Psoas muscle (tissue), 8 donors: ENCODE data around the gene MAP6. TPM values are rescaled to one million over a fixed set of nuclear protein-coding genes. Genes with fewer than 3 reads are reported as not detected.
A peak's percentile ranks its signal among the peaks of the same experiment; 100 is the strongest.

Experiments
- ATAC-seq, 4 donors: fragments of 200-7000 bp; cut with Tn5 transposase; one replicate each; pipeline ENCODE4 v1.9.1; 2020; ENCODE audit warnings: moderate library complexity in 3 of 4, mild to moderate bottlenecking in 2 of 4
- DNase-seq, 2 donors: peaks; one replicate each; pipeline ENCODE4 v3.0.0-alpha.2; 2020
- H3K27ac ChIP-seq: fragments of 200-600 bp; one replicate; pipeline ENCODE4 v1.8.0; 2022
- H3K27me3 ChIP-seq, 3 donors: fragments of 200-600 bp in 1 of 3; one replicate each; pipeline versions ENCODE4 v1.6.1 to v1.8.0; 2013 to 2022; ENCODE audit warnings: low read length in 2 of 3, mild to moderate bottlenecking in 2 of 3, moderate library complexity in 1 of 3; ENCODE audit not compliant: insufficient read depth in 3 of 3
- H3K36me3 ChIP-seq, 2 donors: fragments of 200-600 bp in 1 of 2; one replicate each; pipeline versions ENCODE4 v1.6.1 to v1.8.0; 2013 to 2022; ENCODE audit warnings: low read depth in 1 of 2, mild to moderate bottlenecking in 1 of 2, moderate library complexity in 1 of 2; ENCODE audit not compliant: insufficient read depth in 1 of 2
- H3K4me1 ChIP-seq: fragments of 200-600 bp; one replicate; pipeline ENCODE4 v1.8.0; 2022
- H3K4me3 ChIP-seq: fragments of 200-600 bp; one replicate; pipeline ENCODE4 v1.8.0; 2022; ENCODE audit warnings: mild to moderate bottlenecking
- H3K9me3 ChIP-seq: fragments of 200-600 bp; one replicate; pipeline ENCODE4 v1.8.0; 2022
- WGBS, 3 donors: extraction: QIAGEN DNeasy Blood & Tissue Kit; methylation state at CpG; one replicate each; pipeline versions ENCODE4 v1.1.6 to v1.1.7; 2013; 5-methylcytosine and 5-hydroxymethylcytosine counted together
- intact Hi-C, 2 donors: fragments of 100-400 bp; cut with DNase I; formaldehyde crosslinking; loops; one replicate each; pipeline versions ENCODE4 v1.11.0 to v1.14.2; 2022
- polyA plus RNA-seq, 3 donors: library from polyadenylated mRNA; stranded (reverse); fragments of 200-250 nt; gene quantifications; one replicate each; pipeline ENCODE4 v1.2.3, GENCODE V29; 2013
- total RNA-seq, 4 donors: library from RNA; stranded (reverse); fragmentation: NEBNext Ultra II Directional in 2 of 4; extraction: Animal tissue kit (Norgen Biotek cat#: 25700) in 2 of 4; gene quantifications; one replicate each; pipeline versions ENCODE4 v1.2.1 to v1.2.4, GENCODE V29; 2021 to 2023
- TF ChIP-seq, protein P1 (sequence below): fragments of 200-600 bp; IDR thresholded peaks from one replicate; pipeline ENCODE4 v1.8.0; 2022; ENCODE audit warnings: antibody characterized with exemption
- donor health status: healthy with polysubstance abuse.
- donor health status: DM: no; HTN: no; CAD: no; lungs with moderate emphysema.
- donor health status: Bipolar disorder and iron deficiency.
- donor health status: healthy.
- donor health status: DM: yes; HTN: yes; CAD: no.
- donor health status: DM: no; HTN: no; CAD: no.
- donor health status: DM: no; HTN: no; CAD: no.
- donor health status: DM: yes; HTN: yes; CAD: no.

The MAP6 gene
- total and polyA plus RNA-seq, 7 donors = 0.14 to 0.56 (median 0.26) TPM

DNA sequence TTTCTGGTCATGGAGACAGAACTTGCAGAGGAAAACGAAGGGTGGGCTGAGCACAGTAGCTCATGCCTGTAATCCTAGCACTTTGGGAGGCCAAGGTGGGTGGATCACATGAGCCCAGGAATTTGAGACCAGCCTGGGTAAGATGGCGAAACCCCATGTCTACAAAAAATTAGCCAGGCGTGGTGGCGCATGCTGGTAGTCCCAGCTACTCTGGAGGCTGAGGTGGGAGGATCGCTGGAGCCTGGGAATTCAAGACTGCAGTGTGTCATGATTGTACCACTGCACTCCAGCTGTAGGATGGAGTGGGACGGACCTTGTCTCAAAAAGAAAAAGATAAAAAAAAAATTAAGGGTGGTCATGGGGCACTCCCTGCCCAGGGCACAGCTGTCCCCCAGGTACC is 100.9 kb downstream of the MAP6 start:
- intact Hi-C loops = loop anchor here in 1 of 2 donors (10.0 kb wide), 1 partner anchor 137 kb away; no protein-coding TSS in a partner anchor

DNA sequence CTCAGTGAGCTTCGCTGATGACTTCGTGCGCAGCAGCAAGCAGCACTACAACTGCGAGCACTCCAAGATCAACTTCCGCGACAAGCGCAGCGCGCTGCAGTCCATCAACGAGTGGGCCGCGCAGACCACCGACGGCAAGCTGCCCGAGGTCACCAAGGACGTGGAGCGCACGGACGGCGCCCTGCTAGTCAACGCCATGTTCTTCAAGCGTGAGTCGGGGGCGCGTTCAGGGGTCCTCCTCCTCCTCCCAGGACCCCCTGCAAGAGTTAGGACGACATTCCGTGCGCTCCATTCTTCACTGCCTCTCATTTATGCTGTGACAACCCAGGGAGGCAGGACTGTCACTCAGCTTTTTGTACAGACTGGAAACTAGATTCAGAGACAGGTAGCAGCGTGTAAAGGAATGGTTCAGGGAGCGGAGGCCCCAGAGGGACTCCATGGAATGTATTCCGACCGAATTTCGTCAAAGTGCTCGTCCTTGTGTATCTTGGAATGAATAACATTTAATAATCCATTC is 102.0 kb downstream of the MAP6 start:
- ATAC-seq (no peak), DNase-seq (no peak)
- Histone ChIP-seq H3K4me3 (no peak overlapping the region), H3K27ac (no peak overlapping the region), H3K27me3 (no peaks in the 10 kb centered on the region), H3K36me3 (peaks cover 13 to 59% of the 10 kb centered on the region in 2 donors), H3K4me1 (peaks cover 27% of the 10 kb centered on the region), H3K9me3 (no peaks in the 10 kb centered on the region)
- intact Hi-C loops = loop anchor here in 1 of 2 donors (10.0 kb wide), 1 partner anchor 138 kb away; no protein-coding TSS in a partner anchor
- TF ChIP-seq, protein P1, sequence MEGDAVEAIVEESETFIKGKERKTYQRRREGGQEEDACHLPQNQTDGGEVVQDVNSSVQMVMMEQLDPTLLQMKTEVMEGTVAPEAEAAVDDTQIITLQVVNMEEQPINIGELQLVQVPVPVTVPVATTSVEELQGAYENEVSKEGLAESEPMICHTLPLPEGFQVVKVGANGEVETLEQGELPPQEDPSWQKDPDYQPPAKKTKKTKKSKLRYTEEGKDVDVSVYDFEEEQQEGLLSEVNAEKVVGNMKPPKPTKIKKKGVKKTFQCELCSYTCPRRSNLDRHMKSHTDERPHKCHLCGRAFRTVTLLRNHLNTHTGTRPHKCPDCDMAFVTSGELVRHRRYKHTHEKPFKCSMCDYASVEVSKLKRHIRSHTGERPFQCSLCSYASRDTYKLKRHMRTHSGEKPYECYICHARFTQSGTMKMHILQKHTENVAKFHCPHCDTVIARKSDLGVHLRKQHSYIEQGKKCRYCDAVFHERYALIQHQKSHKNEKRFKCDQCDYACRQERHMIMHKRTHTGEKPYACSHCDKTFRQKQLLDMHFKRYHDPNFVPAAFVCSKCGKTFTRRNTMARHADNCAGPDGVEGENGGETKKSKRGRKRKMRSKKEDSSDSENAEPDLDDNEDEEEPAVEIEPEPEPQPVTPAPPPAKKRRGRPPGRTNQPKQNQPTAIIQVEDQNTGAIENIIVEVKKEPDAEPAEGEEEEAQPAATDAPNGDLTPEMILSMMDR = no peak
- 89 to 90% (median 90%) methylated on average over 33 to 34 of the region's 34 CpGs for WGBS, 3 donors

More for the DNA sequence above, 100.9 kb downstream of the MAP6 start:
- no peak for ATAC-seq
- H3K27ac ChIP-seq = no peak overlapping the region
- no peak overlapping the region for H3K4me3 ChIP-seq
- peaks cover 37% of the 10 kb centered on the region for H3K4me1 ChIP-seq
- WGBS, 3 donors = 89 to 92% (median 90%) methylated on average over 6 of the region's 6 CpGs
- no peak for DNase-seq
- TF ChIP-seq, protein P1 = no peak
- H3K36me3 ChIP-seq = peaks cover 16 to 70% of the 10 kb centered on the region in 2 donors
- H3K27me3 ChIP-seq = no peaks in the 10 kb centered on the region
- H3K9me3 ChIP-seq = no peaks in the 10 kb centered on the region

DNA sequence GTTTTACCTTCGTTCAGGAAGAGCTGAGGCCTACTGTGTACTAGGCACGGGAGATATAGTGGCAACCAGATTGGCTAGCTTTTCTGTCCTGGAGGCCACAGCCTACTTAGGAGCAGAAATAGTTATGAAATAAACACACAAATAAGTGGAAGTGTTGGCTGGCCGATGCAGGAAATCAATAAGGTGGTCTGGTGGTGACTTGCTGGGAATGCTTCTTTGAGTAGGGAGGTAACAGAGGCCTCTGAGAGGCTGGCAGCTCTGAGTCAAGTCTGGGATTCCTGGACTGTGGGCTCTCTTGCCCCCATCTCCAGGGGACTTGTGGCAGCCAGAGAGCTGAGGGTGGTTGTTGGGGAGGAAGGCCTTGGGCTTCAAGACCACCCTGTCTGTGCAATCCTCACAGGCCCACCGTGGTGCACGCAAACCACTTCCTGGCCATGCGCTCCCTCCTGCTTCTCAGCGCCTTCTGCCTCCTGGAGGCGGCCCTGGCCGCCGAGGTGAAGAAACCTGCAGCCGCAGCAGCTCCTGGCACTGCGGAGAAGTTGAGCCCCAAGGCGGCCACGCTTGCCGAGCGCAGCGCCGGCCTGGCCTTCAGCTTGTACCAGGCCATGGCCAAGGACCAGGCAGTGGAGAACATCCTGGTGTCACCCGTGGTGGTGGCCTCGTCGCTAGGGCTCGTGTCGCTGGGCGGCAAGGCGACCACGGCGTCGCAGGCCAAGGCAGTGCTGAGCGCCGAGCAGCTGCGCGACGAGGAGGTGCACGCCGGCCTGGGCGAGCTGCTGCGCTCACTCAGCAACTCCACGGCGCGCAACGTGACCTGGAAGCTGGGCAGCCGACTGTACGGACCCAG is 102.7 kb downstream of the MAP6 start:
- H3K9me3 ChIP-seq = no peaks in the 10 kb centered on the region
- H3K36me3 ChIP-seq = peaks cover 6 to 52% of the 10 kb centered on the region in 2 donors
- no peaks in the 10 kb centered on the region for H3K27me3 ChIP-seq
- DNase-seq (no peak), ATAC-seq (no peak)
- H3K4me3 ChIP-seq = peak overlapping the region; percentile 99
- H3K27ac ChIP-seq = peak overlapping the region; percentile 100
- TF ChIP-seq, protein P1 = no peak
- intact Hi-C loops = loop anchor here in 1 of 2 donors (10.0 kb wide), 1 partner anchor 139 kb away; no protein-coding TSS in a partner anchor
- peaks cover 27% of the 10 kb centered on the region for H3K4me1 ChIP-seq
- 77 to 83% (median 77%) methylated on average over 40 to 43 of the region's 43 CpGs for WGBS, 3 donors

DNA sequence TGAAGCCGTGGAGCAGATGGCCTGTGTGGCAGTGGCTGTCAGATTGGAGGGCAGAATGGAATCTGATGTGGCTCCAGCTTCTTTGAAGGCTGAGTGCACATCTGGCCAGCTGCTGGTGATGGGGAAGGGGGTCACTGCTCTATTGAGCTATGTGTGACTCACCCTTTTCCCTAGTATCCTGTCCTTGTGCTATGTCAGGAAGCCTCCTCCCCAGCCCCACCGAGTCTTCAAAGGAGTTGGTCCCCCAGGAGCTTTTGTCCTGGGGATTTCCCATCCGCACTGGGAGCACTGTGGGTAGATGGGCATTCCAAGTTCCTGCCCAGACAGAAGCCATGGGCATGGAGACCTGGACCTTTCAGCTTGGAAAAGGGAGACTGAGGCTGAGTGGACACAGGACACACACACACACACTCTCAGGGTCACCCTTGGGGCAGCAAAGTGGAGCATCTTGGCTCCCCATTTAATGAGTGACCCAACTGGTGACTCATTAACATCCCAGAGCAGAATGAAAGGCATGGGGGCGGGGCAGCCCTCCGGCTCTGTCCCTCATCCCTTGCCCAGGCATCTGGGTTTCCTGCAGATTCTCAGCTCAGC is 103.5 kb downstream of the MAP6 start:
- peak overlapping the region; percentile 100 for H3K27ac ChIP-seq
- peaks cover 27% of the 10 kb centered on the region for H3K4me1 ChIP-seq
- H3K4me3 ChIP-seq = peak overlapping the region; percentile 99
- DNase-seq (peak; percentile 77 to 83), ATAC-seq (peak; percentile 41 to 63 (median 52))
- TF ChIP-seq, protein P1 = no peak
- H3K36me3 ChIP-seq = peaks cover 5 to 44% of the 10 kb centered on the region in 2 donors
- H3K27me3 ChIP-seq = no peaks in the 10 kb centered on the region
- no peaks in the 10 kb centered on the region for H3K9me3 ChIP-seq
- intact Hi-C loops = loop anchor here in 1 of 2 donors (10.0 kb wide), 1 partner anchor 139 kb away; no protein-coding TSS in a partner anchor
- 41 to 44% (median 44%) methylated on average over 5 of the region's 5 CpGs for WGBS, 3 donors
